ENCODE results near the gene KRTAP10-4.
"Not testable (repeated sequence)": the region's sequence is repeated elsewhere in the genome, so short reads cannot be mapped to it uniquely, and the experiment has no call there.

KRTAP10-4 gene

DNA sequence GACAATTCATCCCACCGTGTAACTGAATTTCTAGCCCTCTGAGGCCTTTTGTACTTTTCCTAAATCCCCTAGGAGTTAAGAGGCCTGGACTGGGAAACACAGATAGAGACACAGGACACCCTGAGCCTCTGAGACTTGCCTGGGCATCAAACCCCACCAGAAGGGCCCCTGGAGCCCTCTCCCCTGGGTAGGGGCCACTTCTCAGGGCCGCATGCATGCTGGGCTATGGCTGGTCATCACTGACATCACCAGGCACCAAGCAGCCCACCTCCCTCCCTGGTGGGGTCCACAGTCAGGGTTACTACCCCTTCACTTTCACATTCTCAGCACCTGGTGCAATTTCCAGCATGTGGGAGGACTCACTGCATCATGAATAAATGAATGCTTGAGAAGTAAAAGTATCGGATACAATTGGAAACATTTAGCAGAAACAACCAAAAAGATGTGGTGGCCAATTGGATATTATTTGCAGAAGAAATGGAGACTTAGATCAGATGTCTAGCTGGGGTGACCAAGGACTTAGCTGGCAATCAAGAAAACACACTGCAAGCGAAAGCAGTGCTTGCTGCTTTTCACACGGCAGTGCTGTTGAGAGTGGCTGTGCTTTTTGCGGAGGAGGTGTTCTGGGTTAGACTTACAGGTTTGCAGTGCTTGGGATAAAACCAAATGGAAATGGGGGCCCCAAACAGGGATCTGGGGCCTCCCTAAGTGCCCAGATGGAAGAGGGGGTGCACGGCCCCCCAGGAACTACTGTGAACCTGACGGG lies 25.9 kb downstream of the KRTAP10-4 start:
- no peak for DNase-seq (ENCODE audit: low read depth in 1 of 2, low spot score in 1 of 2)
- H3K27me3 ChIP-seq (ENCODE audit: insufficient read depth, poor library complexity, severe bottlenecking) = peaks cover 2% of the 10 kb centered on the region
- TF ChIP-seq GABPA (IDR thresholded peaks at IDR 0.05; ENCODE audit: low read depth) = no peak
- TF ChIP-seq SPI1 (IDR thresholded peaks at IDR 0.05; ENCODE audit: borderline replicate concordance, low read depth) = no peak
- no peak overlapping the region for H3K4me3 ChIP-seq (replicated peaks; ENCODE audit: insufficient read depth, low read length)
- no peak overlapping the region for H3K27ac ChIP-seq (replicated peaks)

DNA sequence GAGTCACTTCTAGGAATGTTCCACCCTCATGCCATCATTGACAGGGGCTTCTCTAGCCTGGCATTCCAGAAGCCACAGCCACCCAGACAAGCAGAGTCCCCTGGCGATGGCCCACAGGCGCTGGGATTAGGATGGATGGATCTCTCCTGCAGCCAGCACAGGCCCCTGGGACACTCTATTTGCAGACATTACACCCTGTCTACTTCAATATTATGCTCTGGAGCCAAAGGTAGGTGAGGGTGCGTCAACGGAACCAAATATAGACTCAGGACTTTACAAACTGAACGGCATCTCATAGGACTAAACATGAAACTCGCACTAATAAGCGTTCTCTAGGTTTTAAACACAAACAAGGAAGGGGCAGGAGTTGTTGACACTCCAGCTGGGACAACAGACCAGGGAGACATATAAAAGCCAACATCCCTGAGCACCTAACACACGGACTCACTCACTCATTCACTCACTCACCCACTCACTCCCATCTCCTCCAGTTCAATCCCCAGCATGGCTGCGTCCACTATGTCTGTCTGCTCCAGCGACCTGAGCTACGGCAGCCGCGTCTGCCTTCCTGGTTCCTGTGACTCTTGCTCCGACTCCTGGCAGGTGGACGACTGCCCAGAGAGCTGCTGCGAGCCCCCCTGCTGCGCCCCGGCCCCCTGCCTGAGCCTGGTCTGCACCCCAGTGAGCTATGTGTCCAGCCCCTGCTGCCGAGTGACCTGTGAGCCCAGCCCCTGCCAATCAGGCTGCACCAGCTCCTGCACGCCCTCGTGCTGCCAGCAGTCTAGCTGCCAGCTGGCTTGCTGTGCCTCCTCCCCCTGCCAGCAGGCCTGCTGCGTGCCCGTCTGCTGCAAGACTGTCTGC lies 26.8 kb downstream of the KRTAP10-4 start, which contains the start of gene KRTAP10-7:
KRTAP10-7 (plus strand) TSS at position 480 of the 861 bp plus-strand sequence; CDS start at position 505, 25 bp downstream.
- H3K27ac ChIP-seq (replicated peaks); DNase-seq (ENCODE audit: low read depth in 1 of 2, low spot score in 1 of 2); H3K4me3 ChIP-seq (replicated peaks; ENCODE audit: insufficient read depth, low read length); H3K27me3 ChIP-seq (ENCODE audit: insufficient read depth, poor library complexity, severe bottlenecking): not testable (repeated sequence)

GRCh38 chr21:44601091-44601490 lies 27.6 kb downstream of the KRTAP10-4 start:
- DNase-seq (ENCODE audit: low read depth in 1 of 2, low spot score in 1 of 2); H3K27ac ChIP-seq (replicated peaks); H3K4me3 ChIP-seq (replicated peaks; ENCODE audit: insufficient read depth, low read length); H3K27me3 ChIP-seq (ENCODE audit: insufficient read depth, poor library complexity, severe bottlenecking): not testable (repeated sequence)

DNA sequence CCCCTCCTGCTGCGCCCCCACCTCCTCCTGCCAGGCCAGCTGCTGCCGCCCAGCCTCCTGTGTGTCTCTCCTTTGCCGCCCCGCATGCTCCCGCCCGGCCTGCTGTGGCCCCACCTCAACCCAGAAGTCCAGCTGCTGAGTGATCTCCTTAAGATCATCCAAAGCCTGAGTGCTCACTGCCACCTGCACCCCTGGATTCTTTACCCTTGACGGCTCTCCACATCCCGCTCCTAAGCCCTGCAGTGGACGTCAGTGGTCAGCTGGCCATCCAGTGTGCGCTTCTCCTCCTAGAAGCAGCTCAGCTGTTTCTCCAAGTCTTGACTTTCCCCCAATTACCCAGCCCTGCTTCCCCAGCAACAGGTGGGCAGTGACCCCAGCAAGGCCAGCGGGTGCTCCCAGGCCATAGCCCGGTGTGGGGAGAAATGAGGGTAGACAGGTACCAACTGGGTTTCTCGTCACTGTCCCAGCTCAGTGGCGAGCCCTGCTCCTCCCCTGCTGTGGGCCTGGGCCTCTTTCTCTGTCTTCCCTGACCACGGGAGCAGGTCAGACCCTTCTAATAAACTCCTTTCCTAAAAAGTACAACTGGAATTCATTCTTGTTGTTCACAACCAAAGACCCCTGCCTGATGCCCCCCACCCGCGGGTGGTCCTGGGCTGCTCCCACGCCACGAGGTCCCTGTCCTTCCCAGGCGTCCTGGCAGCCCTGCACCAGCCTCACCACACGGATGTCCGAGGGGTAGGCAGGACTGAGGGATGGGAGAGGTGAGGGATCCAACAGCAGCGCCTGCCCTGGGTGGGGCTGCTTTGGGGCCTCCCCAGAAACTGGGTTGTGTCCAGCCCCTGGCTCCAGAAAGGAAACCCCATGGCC lies 28.3 kb downstream of the KRTAP10-4 start:
- peaks cover 2% of the 10 kb centered on the region for H3K27me3 ChIP-seq (ENCODE audit: insufficient read depth, poor library complexity, severe bottlenecking)
- TF ChIP-seq GABPA (IDR thresholded peaks at IDR 0.05; ENCODE audit: low read depth) (no peak), POLR2AphosphoS5 (IDR thresholded peaks at IDR 0.05; ENCODE audit: low read depth) (no peak), SPI1 (IDR thresholded peaks at IDR 0.05; ENCODE audit: borderline replicate concordance, low read depth) (no peak), CTCF (IDR thresholded peaks at IDR 0.05; ENCODE audit: insufficient read depth, low read length) (no peak), REST (IDR thresholded peaks at IDR 0.05; ENCODE audit: insufficient replicate concordance, low read depth) (no peak)
- no peak overlapping the region for H3K27ac ChIP-seq (replicated peaks)
- no peak overlapping the region for H3K4me3 ChIP-seq (replicated peaks; ENCODE audit: insufficient read depth, low read length)
- DNase-seq (ENCODE audit: low read depth in 1 of 2, low spot score in 1 of 2) = no peak

DNA sequence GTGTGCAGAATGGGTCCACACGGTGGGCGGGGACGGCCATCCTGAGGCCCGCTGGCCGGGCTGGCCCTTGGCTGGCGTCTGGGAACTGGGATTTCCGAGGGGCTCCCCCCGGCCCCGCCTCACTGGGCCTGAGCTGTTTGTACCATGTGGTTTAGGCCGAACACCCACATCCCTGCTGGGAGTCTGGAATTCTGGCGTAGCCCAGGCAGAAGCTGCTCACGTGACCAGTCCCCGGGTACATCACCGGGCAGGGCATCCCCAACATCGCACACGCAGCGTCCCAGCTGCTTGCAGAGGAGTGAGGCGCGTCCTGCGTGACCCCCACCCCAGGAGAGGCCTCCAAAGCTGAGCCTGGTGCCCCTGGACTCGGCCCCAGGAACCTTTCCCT lies 28.9 kb downstream of the KRTAP10-4 start:
- DNase-seq (ENCODE audit: low read depth in 1 of 2, low spot score in 1 of 2) = no peak
- no peak overlapping the region for H3K27ac ChIP-seq (replicated peaks)
- H3K27me3 ChIP-seq (ENCODE audit: insufficient read depth, poor library complexity, severe bottlenecking) = peaks cover 2% of the 10 kb centered on the region
- no peak overlapping the region for H3K4me3 ChIP-seq (replicated peaks; ENCODE audit: insufficient read depth, low read length)
- no peak for TF ChIP-seq GABPA (IDR thresholded peaks at IDR 0.05; ENCODE audit: low read depth)
- no peak for TF ChIP-seq POLR2AphosphoS5 (IDR thresholded peaks at IDR 0.05; ENCODE audit: low read depth)

DNA sequence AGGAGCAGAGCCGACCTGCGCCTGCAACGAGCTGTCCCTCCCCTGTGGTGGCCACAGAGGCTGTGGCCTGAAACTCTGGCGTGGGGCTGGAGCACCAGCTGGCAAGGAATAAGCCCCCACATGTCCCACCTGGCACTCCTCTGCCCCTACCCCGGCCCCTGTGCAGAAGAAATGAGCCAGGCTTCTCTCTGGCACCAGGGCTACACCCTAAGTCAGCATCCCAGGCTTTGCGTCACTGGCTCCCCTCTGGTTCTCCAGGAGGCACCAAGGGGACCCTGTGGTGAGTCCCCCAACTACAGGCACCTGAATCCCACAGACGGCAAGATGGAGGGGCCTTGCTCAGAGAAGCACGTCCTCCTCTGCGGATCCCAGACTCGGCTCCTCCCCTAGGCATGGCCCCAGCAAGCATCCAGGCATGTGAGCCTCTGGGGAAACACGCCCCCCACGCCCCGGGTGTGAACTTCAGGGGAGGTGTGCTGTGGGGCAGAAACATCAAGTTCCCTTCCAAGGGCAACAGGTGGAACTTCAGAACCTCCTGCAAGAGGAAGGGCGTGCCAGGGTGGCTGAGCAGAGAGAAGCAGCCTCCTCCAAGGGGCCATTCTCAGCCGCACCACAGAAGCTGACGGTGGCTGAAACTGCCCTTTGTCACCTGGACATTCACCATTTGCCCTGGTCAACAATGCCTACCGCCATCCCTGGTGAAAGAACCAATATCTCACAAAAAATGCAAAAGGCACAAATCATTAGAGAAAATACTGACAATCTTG lies 29.8 kb downstream of the KRTAP10-4 start:
- H3K4me3 ChIP-seq (replicated peaks; ENCODE audit: insufficient read depth, low read length) = no peak overlapping the region

More for the DNA sequence above, 29.8 kb downstream of the KRTAP10-4 start:
- no peak overlapping the region for H3K27ac ChIP-seq (replicated peaks)
- DNase-seq (ENCODE audit: low read depth in 1 of 2, low spot score in 1 of 2) = no peak
- no peak for TF ChIP-seq POLR2AphosphoS5 (IDR thresholded peaks at IDR 0.05; ENCODE audit: low read depth)
- no peak for TF ChIP-seq REST (IDR thresholded peaks at IDR 0.05; ENCODE audit: insufficient replicate concordance, low read depth)
- no peak for TF ChIP-seq CTCF (IDR thresholded peaks at IDR 0.05; ENCODE audit: insufficient read depth, low read length)
- no peak for TF ChIP-seq SPI1 (IDR thresholded peaks at IDR 0.05; ENCODE audit: borderline replicate concordance, low read depth)
- no peak for TF ChIP-seq GABPA (IDR thresholded peaks at IDR 0.05; ENCODE audit: low read depth)
- peaks cover 2% of the 10 kb centered on the region for H3K27me3 ChIP-seq (ENCODE audit: insufficient read depth, poor library complexity, severe bottlenecking)
